Mesothelial cell of epicardium (in vitro differentiated cells): ENCODE results near the gene CSAD. TPM values are rescaled to one million over a fixed set of nuclear protein-coding genes. Genes with fewer than 3 reads are reported as not detected.
"Not testable (repeated sequence)": the region's sequence is repeated elsewhere in the genome, so short reads cannot be mapped to it uniquely, and the experiment has no call there.

ENCODE experiments used
- DNase-seq, 2 experiments: peaks; one replicate each; pipeline ENCODE4 v3.0.0; 2021; ENCODE audit warnings: low spot score in 2 of 2; ENCODE audit not compliant: unreplicated experiment in 2 of 2
- H3K27ac Mint-ChIP-seq: 2 replicates; pipeline ENCODE4 v1.8.0; 2021; ENCODE audit warnings: mixed read lengths
- H3K27me3 Mint-ChIP-seq: 2 replicates; pipeline ENCODE4 v1.8.0; 2021; ENCODE audit warnings: low read depth, mixed read lengths
- H3K36me3 Mint-ChIP-seq: 2 replicates; pipeline ENCODE4 v1.8.0; 2021; ENCODE audit warnings: mixed read lengths
- H3K4me1 Mint-ChIP-seq: 2 replicates; pipeline ENCODE4 v1.8.0; 2021; ENCODE audit warnings: mixed read lengths
- H3K4me3 Mint-ChIP-seq: 2 replicates; pipeline ENCODE4 v1.8.0; 2021; ENCODE audit warnings: mild to moderate bottlenecking, moderate library complexity, mixed read lengths
- H3K9me3 Mint-ChIP-seq: 2 replicates; pipeline ENCODE4 v1.8.0; 2021; ENCODE audit warnings: mixed read lengths
- total RNA-seq: library from RNA; stranded (reverse); gene quantifications from 3 replicates; pipeline ENCODE4 v1.2.1, GENCODE V29; 2021
- TF ChIP-seq, protein P1 (sequence below): fragments of 200-600 bp; sonication (generic); IDR thresholded peaks from one replicate; pipeline ENCODE4 v1.5.0; 2021; ENCODE audit warnings: antibody characterized with exemption; ENCODE audit not compliant: unreplicated experiment

CSAD gene
- total RNA-seq, 1 donor from 2014 or later, result 129 TPM

GRCh38 chr12:53166837-53167236 is 13.9 kb downstream of the CSAD start:
- no peaks in the 10 kb centered on the region for H3K9me3 Mint-ChIP-seq
- DNase-seq, result no peak
- peaks cover 46% of the 10 kb centered on the region for H3K36me3 Mint-ChIP-seq
- H3K4me3 Mint-ChIP-seq, result no peak overlapping the region
- H3K4me1 Mint-ChIP-seq, result peaks cover 13% of the 10 kb centered on the region
- H3K27me3 Mint-ChIP-seq, result no peaks in the 10 kb centered on the region
- TF ChIP-seq, protein P1, sequence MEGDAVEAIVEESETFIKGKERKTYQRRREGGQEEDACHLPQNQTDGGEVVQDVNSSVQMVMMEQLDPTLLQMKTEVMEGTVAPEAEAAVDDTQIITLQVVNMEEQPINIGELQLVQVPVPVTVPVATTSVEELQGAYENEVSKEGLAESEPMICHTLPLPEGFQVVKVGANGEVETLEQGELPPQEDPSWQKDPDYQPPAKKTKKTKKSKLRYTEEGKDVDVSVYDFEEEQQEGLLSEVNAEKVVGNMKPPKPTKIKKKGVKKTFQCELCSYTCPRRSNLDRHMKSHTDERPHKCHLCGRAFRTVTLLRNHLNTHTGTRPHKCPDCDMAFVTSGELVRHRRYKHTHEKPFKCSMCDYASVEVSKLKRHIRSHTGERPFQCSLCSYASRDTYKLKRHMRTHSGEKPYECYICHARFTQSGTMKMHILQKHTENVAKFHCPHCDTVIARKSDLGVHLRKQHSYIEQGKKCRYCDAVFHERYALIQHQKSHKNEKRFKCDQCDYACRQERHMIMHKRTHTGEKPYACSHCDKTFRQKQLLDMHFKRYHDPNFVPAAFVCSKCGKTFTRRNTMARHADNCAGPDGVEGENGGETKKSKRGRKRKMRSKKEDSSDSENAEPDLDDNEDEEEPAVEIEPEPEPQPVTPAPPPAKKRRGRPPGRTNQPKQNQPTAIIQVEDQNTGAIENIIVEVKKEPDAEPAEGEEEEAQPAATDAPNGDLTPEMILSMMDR, result no peak
- no peak overlapping the region for H3K27ac Mint-ChIP-seq

DNA sequence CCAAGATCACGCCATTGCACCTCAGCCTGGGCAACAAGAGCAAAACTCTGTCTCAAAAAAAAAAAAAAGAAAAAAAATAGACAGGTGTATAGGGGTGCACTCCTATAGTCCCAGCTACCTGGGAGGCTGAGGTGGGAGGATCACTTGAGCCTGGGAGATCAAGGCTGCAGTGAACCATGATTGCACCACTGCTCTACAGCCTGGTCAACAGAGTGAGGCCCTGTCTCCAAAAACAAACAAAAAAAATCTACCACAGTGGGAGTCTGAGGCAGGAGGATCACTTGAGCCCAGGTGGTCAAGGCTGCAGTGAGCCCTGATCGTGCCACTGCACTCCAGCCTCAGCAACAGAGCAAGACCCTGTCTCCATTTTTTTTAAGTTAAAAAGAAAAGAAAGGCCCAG is 17.7 kb downstream of the CSAD start:
- not testable (repeated sequence) for H3K27me3 Mint-ChIP-seq

GRCh38 chr12:53161119-53161911 is 19.4 kb downstream of the CSAD start:
- H3K4me3 Mint-ChIP-seq, result no peak overlapping the region
- H3K4me1 Mint-ChIP-seq, result no peaks in the 10 kb centered on the region
- DNase-seq, result no peak
- H3K27me3 Mint-ChIP-seq, result no peaks in the 10 kb centered on the region
- H3K27ac Mint-ChIP-seq, result no peak overlapping the region
- peaks cover 27% of the 10 kb centered on the region for H3K36me3 Mint-ChIP-seq
- TF ChIP-seq, protein P1, result no peak
- no peaks in the 10 kb centered on the region for H3K9me3 Mint-ChIP-seq

More for the DNA sequence above, 17.7 kb downstream of the CSAD start:
- H3K4me3 Mint-ChIP-seq, H3K4me1 Mint-ChIP-seq, DNase-seq, H3K27ac Mint-ChIP-seq, H3K9me3 Mint-ChIP-seq: not testable (repeated sequence)
- H3K36me3 Mint-ChIP-seq, result peaks cover 40% of the 10 kb centered on the region

DNA sequence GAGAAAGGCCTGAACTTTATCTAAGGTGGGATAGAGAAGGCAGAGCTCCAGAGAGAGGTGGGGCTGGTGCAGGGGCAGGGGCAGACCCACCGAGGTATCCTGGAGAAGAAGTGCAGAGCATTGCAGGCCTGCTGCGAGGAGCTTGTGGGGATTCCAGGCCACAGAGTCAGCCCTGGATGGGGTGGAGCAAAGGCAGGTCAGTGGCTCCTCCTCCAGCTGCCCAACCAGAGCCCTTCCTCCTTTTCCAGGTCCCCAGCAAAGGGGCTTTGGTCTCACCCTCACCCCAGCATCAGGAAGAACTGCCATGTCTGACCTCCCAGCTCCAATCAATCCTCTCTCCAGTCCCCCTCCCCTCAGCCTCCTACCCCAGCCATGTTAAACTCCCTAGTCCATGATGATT is 20.1 kb downstream of the CSAD start:
- no peaks in the 10 kb centered on the region for H3K4me1 Mint-ChIP-seq
- H3K36me3 Mint-ChIP-seq, result peaks cover 21% of the 10 kb centered on the region
- no peaks in the 10 kb centered on the region for H3K9me3 Mint-ChIP-seq
- no peaks in the 10 kb centered on the region for H3K27me3 Mint-ChIP-seq
- H3K4me3 Mint-ChIP-seq, result no peak overlapping the region
- DNase-seq, result no peak
- no peak overlapping the region for H3K27ac Mint-ChIP-seq
- TF ChIP-seq, protein P1, result no peak

- H3K4me3 Mint-ChIP-seq, result no peak overlapping the region
- no peaks in the 10 kb centered on the region for H3K9me3 Mint-ChIP-seq
- no peaks in the 10 kb centered on the region for H3K4me1 Mint-ChIP-seq
- H3K36me3 Mint-ChIP-seq, result peaks cover 19% of the 10 kb centered on the region
- TF ChIP-seq, protein P1, result no peak
- no peak for DNase-seq
- no peak overlapping the region for H3K27ac Mint-ChIP-seq
- no peaks in the 10 kb centered on the region for H3K27me3 Mint-ChIP-seq
Measured at GRCh38 chr12:53160000-53160399, 20.7 kb downstream of the CSAD start.

DNA sequence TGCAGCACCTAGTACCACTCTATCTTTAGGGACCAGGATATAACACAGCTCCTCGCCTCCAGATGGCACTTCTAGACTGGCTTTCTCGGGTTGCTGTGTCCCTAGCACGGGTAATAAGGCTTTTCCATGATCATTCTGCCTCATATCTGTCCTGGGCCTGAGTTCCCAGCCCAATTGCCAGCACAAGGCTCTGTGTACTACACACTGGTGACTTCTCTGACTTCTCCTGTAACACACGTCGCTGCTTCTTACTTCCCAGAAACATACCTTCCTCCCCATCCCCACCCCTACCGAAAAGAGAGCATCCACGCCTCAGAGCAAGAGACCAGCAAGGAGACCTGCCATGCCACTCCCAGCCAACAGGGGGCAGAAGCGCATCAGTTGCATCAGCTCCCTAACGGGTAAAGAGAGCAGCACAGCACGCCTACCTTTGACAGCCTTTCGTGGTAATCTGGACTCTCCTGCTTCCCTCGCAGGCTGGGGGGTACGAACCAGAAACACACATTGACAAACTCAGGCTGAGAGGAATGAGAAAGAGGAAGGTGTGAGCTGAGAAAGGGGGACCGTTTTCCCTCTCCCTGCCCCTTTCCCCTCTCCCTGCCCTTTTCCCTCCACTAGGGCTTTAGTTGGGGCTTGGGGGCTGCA is 21.4 kb downstream of the CSAD start:
- TF ChIP-seq, protein P1, result peak; percentile 94
- Mint-ChIP-seq H3K9me3 (no peaks in the 10 kb centered on the region), H3K36me3 (peaks cover 12% of the 10 kb centered on the region), H3K27me3 (no peaks in the 10 kb centered on the region), H3K4me1 (no peaks in the 10 kb centered on the region), H3K27ac (no peak overlapping the region), H3K4me3 (no peak overlapping the region)
- DNase-seq, result peak; percentile 48 to 87
